Natural killer cell (primary cell): Measurements from ENCODE around the gene PLA2G6. TPM values are rescaled to one million over a fixed set of nuclear protein-coding genes. Genes with fewer than 3 reads are reported as not detected.

Experiments used
- ATAC-seq, 3 donors: fragments of 150-1000 bp in 2 of 3; fragments of 200-7000 bp in 1 of 3; cut with Tn5 transposase; 1 replicate in 1 of 3; 2 replicates in 2 of 3; pipeline ENCODE4 v1.10.0; 2021; ENCODE audit warnings: mild to moderate bottlenecking in 2 of 3, moderate library complexity in 2 of 3
- DNase-seq, 2 donors: peaks; one replicate each; pipeline versions ENCODE4 v3.0.0 to v3.0.0-alpha.2; 2013 to 2021; ENCODE audit warnings: mixed read lengths in 1 of 2
- H3K27ac ChIP-seq: one replicate; pipeline ENCODE4 v1.5.1; 2013; ENCODE audit warnings: mild to moderate bottlenecking, low read length
- H3K27me3 ChIP-seq: one replicate; pipeline ENCODE4 v1.6.1; 2013; ENCODE audit warnings: low read length; ENCODE audit not compliant: control insufficient read depth, insufficient read depth
- H3K36me3 ChIP-seq: one replicate; pipeline ENCODE4 v1.6.1; 2013; ENCODE audit warnings: low read length; ENCODE audit not compliant: control insufficient read depth, insufficient read depth
- H3K4me1 ChIP-seq: one replicate; pipeline ENCODE4 v1.6.1; 2013; ENCODE audit warnings: low read length; ENCODE audit not compliant: control insufficient read depth, insufficient read depth
- H3K4me3 ChIP-seq: one replicate; pipeline ENCODE4 v1.5.1; 2013; ENCODE audit warnings: low read length
- H3K9me3 ChIP-seq: one replicate; pipeline ENCODE4 v1.6.1; 2013; ENCODE audit warnings: low read length; ENCODE audit not compliant: control insufficient read depth, insufficient read depth
- H3K27ac Mint-ChIP-seq, 2 donors: one replicate each; pipeline ENCODE4 v1.8.0; 2022; ENCODE audit warnings: mild to moderate bottlenecking in 2 of 2, mixed read lengths in 2 of 2, moderate library complexity in 1 of 2
- H3K27me3 Mint-ChIP-seq, 2 donors: one replicate each; pipeline ENCODE4 v1.8.0; 2022; ENCODE audit warnings: low read depth in 2 of 2, mixed read lengths in 2 of 2
- H3K36me3 Mint-ChIP-seq: one replicate; pipeline ENCODE4 v1.8.0; 2022; ENCODE audit warnings: mixed read lengths
- H3K4me1 Mint-ChIP-seq, 2 donors: one replicate each; pipeline ENCODE4 v1.8.0; 2022; ENCODE audit warnings: mixed read lengths in 2 of 2
- H3K4me3 Mint-ChIP-seq: one replicate; pipeline ENCODE4 v1.8.0; 2022; ENCODE audit warnings: mild to moderate bottlenecking, moderate library complexity, mixed read lengths
- H3K9me3 Mint-ChIP-seq, 2 donors: one replicate each; pipeline ENCODE4 v1.8.0; 2022; ENCODE audit warnings: mixed read lengths in 2 of 2
- WGBS: methylation state at CpG from one replicate; pipeline ENCODE4 v1.1.7; 2013; ENCODE audit warnings: missing lambda C conversion rate; ENCODE audit not compliant: insufficient coverage; 5-methylcytosine and 5-hydroxymethylcytosine counted together
- intact Hi-C: fragments of 100-400 bp; cut with micrococcal nuclease; formaldehyde crosslinking; loops from one replicate; pipeline ENCODE4 v1.14.2; 2022
- total RNA-seq, 4 donors: library from RNA; stranded (reverse); fragments of 120-200 nt in 1 of 4; gene quantifications; one replicate each; pipeline versions ENCODE4 v1.2.3 to v1.2.4, GENCODE V29; 2013 to 2022
- TF ChIP-seq, protein P1 (sequence below): fragments of 200-600 bp; IDR thresholded peaks from one replicate; pipeline ENCODE4 v1.8.0; 2022; ENCODE audit warnings: antibody characterized with exemption

Gene PLA2G6
- total RNA-seq, 3 donors from 2014 or later (not counting 1 experiment from before 2014, with no cell fraction given): 137 to 167 (median 145) TPM

DNA sequence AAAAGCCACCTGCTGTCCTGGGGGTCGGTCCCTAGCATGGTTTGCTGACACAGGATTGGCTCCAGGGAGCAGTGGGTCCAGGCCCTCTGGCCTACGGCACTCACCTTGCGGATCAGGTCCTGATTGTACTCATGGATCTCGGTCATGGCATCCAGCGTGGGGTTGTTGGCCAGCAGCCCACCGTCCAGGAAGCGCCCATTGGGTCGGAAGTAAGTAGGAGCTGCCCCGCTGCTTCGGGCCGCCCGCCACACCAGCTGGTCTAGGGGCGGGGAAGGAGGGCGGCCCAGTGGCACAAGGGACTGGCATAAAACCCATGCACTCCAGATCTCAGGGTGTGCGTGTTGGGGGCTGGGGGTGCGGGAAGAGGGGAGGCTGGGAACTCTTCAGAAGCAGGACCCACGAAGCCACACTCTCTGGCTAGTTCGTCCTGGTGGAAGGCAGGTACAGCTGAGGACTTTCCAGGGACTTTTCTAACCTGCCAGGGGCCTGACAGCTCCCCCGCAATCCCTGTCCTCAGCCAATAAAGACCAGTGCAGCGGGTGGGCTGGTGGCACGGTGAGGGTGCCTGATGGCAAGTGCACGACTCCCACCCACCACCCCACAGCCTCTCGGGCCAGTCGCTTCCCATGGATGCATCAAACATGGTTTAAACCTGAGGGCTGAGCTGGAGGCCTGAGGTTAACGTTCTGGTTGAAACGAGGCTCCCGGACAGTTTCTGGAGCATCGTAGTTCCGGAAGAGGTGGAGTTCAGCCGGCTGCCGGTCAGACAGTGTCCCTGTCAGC lies 66.0 kb downstream of the PLA2G6 start:
- no peak overlapping the region for H3K27ac Mint-ChIP-seq
- no peaks in the 10 kb centered on the region for H3K27me3 ChIP-seq
- no peak overlapping the region for H3K27ac ChIP-seq
- peaks cover 32% of the 10 kb centered on the region for H3K36me3 ChIP-seq
- no peaks in the 10 kb centered on the region for H3K36me3 Mint-ChIP-seq
- H3K4me1 Mint-ChIP-seq: peaks cover 5 to 15% of the 10 kb centered on the region in 2 donors
- H3K9me3 Mint-ChIP-seq: no peaks in the 10 kb centered on the region
- peaks cover 11% of the 10 kb centered on the region for H3K4me1 ChIP-seq
- 97% methylated on average over 31 of the region's 31 CpGs for WGBS
- intact Hi-C loops: no loop called here
- no peak overlapping the region for H3K4me3 ChIP-seq
- H3K27me3 Mint-ChIP-seq: no peaks in the 10 kb centered on the region
- ATAC-seq (no peak), DNase-seq (no peak)
- no peaks in the 10 kb centered on the region for H3K9me3 ChIP-seq
- H3K4me3 Mint-ChIP-seq: no peak overlapping the region
- TF ChIP-seq, protein P1, sequence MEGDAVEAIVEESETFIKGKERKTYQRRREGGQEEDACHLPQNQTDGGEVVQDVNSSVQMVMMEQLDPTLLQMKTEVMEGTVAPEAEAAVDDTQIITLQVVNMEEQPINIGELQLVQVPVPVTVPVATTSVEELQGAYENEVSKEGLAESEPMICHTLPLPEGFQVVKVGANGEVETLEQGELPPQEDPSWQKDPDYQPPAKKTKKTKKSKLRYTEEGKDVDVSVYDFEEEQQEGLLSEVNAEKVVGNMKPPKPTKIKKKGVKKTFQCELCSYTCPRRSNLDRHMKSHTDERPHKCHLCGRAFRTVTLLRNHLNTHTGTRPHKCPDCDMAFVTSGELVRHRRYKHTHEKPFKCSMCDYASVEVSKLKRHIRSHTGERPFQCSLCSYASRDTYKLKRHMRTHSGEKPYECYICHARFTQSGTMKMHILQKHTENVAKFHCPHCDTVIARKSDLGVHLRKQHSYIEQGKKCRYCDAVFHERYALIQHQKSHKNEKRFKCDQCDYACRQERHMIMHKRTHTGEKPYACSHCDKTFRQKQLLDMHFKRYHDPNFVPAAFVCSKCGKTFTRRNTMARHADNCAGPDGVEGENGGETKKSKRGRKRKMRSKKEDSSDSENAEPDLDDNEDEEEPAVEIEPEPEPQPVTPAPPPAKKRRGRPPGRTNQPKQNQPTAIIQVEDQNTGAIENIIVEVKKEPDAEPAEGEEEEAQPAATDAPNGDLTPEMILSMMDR: no peak

DNA sequence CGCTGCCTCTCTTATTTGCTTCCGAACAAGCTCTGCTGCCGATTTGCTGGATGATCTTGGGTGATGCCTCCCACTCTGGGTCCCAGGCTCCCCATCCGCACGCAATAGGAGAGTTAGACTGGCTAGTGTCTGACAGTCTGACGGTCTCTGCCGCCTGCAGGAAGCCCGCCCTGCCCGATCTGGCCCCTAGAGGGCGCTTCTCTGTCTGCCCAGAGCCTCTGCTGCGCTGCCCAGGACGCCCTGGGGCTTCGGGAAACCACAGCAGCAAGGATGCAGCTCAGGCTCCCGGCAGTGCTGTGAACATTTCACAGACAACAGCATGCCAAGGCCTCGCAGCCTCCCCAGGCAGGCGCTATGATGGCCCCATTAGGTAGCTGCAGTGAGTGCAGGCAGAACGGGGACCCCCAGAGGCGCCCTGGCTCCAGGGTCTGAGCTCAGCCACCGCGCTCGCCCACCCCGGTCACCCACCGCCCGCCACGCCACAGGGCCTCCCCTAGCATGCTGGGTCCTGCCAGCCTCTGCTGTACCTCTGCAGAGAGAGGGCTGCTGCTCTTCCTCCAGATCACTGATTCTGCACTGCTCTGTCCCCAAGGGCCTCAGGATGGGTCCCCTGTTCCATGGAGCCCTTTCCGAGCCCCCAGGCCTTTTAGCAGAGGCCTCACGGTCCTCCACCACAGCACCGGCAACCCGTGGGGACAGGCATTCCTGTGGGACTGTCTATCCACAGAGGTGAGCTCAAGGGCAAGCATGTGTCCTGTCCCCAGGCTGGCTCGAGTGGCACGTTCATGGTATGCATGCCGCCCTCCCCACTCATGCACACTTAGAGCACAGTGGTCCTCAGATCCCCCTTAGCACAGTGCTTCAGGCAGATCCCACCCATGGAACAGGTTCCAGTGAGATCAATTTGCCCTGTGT lies 66.9 kb downstream of the PLA2G6 start:
- intact Hi-C loops: loop anchor here (1.0 kb wide), 1 partner anchor 116 kb away; no protein-coding TSS in a partner anchor

DNA sequence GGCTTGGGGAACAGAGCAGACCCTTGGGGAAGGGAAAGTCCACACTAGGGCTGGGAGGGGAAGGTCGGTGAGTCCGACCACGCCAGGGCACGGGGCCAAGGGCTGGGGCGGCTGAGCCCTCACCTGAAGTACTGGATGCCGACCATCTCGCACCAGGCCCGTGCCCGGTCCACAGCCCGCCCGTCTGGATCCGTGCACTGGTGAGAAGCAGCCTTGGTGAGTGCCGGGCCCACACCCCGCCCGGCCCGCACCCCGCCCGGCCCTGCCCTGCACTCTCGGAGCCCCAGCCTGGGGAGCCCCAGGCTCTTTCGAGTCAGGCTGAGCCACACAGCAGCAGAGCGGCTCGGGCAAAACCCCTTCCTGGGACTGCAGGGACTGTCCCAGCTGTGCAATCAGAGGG lies 69.2 kb downstream of the PLA2G6 start:
- H3K4me3 Mint-ChIP-seq: no peak overlapping the region
- intact Hi-C loops: no loop called here
- WGBS: 95% methylated on average over 22 of the region's 22 CpGs
- peaks cover 11% of the 10 kb centered on the region for H3K4me1 ChIP-seq
- ATAC-seq (no peak), DNase-seq (no peak)
- peaks cover 5% of the 10 kb centered on the region for H3K9me3 ChIP-seq
- H3K36me3 ChIP-seq: peaks cover 28% of the 10 kb centered on the region
- no peaks in the 10 kb centered on the region for H3K27me3 Mint-ChIP-seq
- peak overlapping the region in 1 of 2 donors; percentile 59 for H3K27ac Mint-ChIP-seq
- TF ChIP-seq, protein P1: no peak
- H3K27ac ChIP-seq: no peak overlapping the region
- H3K27me3 ChIP-seq: no peaks in the 10 kb centered on the region
- H3K4me3 ChIP-seq: no peak overlapping the region
- peaks cover 10 to 31% of the 10 kb centered on the region in 2 donors for H3K4me1 Mint-ChIP-seq
- no peaks in the 10 kb centered on the region for H3K36me3 Mint-ChIP-seq
- H3K9me3 Mint-ChIP-seq: peaks cover 0 to 3% of the 10 kb centered on the region in 2 donors

More for the DNA sequence above, 66.9 kb downstream of the PLA2G6 start:
- Mint-ChIP-seq H3K4me3 (peak overlapping the region; percentile 50), H3K36me3 (no peaks in the 10 kb centered on the region), H3K27ac (peak overlapping the region; percentile 47 to 65), H3K27me3 (no peaks in the 10 kb centered on the region), H3K4me1 (peaks cover 8 to 18% of the 10 kb centered on the region in 2 donors), H3K9me3 (peaks cover 0 to 2% of the 10 kb centered on the region in 2 donors)
- Histone ChIP-seq H3K9me3 (peaks cover 5% of the 10 kb centered on the region), H3K4me3 (no peak overlapping the region), H3K27me3 (no peaks in the 10 kb centered on the region), H3K4me1 (peaks cover 11% of the 10 kb centered on the region), H3K36me3 (peaks cover 32% of the 10 kb centered on the region), H3K27ac (no peak overlapping the region)
- peak; percentile 82 to 83 for DNase-seq
- TF ChIP-seq, protein P1: peak; percentile 86
- 63% methylated on average over 32 of the region's 32 CpGs for WGBS
- peak; percentile 88 to 96 (median 95) for ATAC-seq
